Measurements from ENCODE around the gene ACSS2. TPM values are rescaled to one million over a fixed set of nuclear protein-coding genes. Genes with fewer than 3 reads are reported as not detected.

ACSS2 gene, protein sequence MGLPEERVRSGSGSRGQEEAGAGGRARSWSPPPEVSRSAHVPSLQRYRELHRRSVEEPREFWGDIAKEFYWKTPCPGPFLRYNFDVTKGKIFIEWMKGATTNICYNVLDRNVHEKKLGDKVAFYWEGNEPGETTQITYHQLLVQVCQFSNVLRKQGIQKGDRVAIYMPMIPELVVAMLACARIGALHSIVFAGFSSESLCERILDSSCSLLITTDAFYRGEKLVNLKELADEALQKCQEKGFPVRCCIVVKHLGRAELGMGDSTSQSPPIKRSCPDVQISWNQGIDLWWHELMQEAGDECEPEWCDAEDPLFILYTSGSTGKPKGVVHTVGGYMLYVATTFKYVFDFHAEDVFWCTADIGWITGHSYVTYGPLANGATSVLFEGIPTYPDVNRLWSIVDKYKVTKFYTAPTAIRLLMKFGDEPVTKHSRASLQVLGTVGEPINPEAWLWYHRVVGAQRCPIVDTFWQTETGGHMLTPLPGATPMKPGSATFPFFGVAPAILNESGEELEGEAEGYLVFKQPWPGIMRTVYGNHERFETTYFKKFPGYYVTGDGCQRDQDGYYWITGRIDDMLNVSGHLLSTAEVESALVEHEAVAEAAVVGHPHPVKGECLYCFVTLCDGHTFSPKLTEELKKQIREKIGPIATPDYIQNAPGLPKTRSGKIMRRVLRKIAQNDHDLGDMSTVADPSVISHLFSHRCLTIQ
- total RNA-seq, result 10 to 100 TPM; 14.2 to 14.3 TPM

DNA sequence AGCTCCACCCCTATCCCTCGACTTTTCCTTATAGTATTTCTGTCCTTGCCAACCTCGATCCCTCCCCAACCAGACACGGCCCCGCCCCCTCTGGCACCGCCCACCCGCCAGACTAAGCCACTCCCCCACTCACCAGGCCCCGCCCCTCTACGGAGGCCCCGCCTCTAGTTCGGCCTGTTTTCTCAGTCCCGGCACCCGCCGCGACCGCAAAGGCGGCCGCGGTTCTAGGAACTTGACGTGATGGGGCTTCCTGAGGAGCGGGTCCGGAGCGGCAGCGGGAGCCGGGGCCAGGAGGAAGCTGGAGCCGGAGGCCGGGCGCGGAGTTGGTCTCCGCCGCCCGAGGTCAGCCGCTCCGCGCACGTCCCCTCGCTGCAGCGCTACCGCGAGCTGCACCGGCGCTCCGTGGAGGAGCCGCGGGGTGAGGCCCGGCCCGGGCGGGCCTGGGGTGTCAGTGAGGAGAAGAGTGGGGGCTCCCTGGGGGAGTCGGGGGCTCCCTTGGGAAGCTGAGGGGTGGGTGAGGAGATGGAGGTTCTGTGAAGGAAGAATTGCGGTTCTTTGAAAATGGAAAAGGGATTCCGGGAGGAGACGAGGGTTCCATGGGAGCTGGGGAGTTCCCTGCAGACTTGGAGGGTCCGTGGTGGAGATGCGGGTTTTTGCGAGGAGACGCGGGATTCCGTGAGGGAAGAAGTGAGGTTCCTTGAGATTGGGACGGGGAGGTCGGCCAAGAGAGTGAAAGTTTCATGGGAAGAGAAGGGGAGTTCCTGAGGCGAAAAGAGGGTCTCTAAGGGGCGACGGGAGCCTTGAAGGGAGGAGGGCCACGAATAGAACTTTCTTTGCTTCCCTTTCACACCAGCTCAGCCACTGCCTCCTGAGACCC lies at the start of gene ACSS2:
ACSS2 (plus strand) TSS at position 207 of the 877 bp plus-strand sequence; CDS start at position 241, 34 bp downstream.
- ChIA-PET CTCF (interaction anchor here (1.0 to 6.4 kb wide), 7 partner anchors 9 to 219 kb away, joined by 3 to 94 read pairs (median 3); partner anchors contain the start of genes GSS and MYH7B), POLR2A (interaction anchor here (0.6 to 3.2 kb wide), 7 partner anchors 15 to 332 kb away, joined by 3 to 12 read pairs (median 4); partner anchors contain the start of genes EDEM2, GSS and MYH7B)
- H3K27ac Mint-ChIP-seq, result peak within 1 kb of the TSS; percentile 75
- ATAC-seq (peak; percentile 89), DNase-seq (no peak)
- peak within 1 kb of the TSS; percentile 68 for H3K4me3 Mint-ChIP-seq
- intact Hi-C loops (cut with micrococcal nuclease), result no loop called here
- H3K36me3 Mint-ChIP-seq (ENCODE audit: low read depth), result no peaks in the 10 kb centered on the region
- peaks cover 46% of the 10 kb centered on the region for H3K4me1 Mint-ChIP-seq (ENCODE audit: low read depth)
- no peaks in the 10 kb centered on the region for H3K9me3 Mint-ChIP-seq
- TF ChIP-seq, protein P1, sequence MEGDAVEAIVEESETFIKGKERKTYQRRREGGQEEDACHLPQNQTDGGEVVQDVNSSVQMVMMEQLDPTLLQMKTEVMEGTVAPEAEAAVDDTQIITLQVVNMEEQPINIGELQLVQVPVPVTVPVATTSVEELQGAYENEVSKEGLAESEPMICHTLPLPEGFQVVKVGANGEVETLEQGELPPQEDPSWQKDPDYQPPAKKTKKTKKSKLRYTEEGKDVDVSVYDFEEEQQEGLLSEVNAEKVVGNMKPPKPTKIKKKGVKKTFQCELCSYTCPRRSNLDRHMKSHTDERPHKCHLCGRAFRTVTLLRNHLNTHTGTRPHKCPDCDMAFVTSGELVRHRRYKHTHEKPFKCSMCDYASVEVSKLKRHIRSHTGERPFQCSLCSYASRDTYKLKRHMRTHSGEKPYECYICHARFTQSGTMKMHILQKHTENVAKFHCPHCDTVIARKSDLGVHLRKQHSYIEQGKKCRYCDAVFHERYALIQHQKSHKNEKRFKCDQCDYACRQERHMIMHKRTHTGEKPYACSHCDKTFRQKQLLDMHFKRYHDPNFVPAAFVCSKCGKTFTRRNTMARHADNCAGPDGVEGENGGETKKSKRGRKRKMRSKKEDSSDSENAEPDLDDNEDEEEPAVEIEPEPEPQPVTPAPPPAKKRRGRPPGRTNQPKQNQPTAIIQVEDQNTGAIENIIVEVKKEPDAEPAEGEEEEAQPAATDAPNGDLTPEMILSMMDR (IDR thresholded peaks at IDR 0.05), result no peak
- H3K27me3 Mint-ChIP-seq, result no peaks in the 10 kb centered on the region

DNA sequence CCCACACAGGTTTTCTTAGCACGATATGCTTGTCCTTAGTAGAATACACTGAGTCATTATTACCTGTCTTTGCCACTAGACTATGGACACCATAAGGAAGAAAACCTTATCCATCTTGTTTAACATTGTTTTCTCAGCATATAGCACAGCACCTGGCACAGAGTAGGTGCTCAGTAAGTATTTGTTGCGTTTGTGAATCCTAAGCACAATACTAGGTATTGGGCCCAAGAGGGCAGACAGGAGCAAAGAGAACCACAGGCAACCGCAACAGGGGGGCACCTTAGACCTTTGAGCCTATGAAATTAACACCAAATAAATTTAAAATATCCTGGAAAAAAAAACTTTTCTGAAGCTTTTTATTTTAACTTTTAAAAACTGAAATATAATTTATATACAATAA lies 47.2 kb upstream of the ACSS2 start:
- DNase-seq (no peak), ATAC-seq (no peak)
- H3K9me3 Mint-ChIP-seq, result no peaks in the 10 kb centered on the region
- H3K4me3 Mint-ChIP-seq, result no peak overlapping the region
- intact Hi-C loops (cut with micrococcal nuclease), result no loop called here
- H3K27ac Mint-ChIP-seq, result no peak overlapping the region
- H3K36me3 Mint-ChIP-seq (ENCODE audit: low read depth), result no peaks in the 10 kb centered on the region
- peaks cover 10% of the 10 kb centered on the region for H3K4me1 Mint-ChIP-seq (ENCODE audit: low read depth)
- TF ChIP-seq, protein P1 (IDR thresholded peaks at IDR 0.05), result no peak
- POLR2A ChIA-PET, result no interaction called here
- peaks cover 12% of the 10 kb centered on the region for H3K27me3 Mint-ChIP-seq
- CTCF ChIA-PET, result interaction anchor here (1.4 to 1.6 kb wide), 2 partner anchors 18 to 45 kb away, joined by 3 to 4 read pairs; no protein-coding TSS in a partner anchor

DNA sequence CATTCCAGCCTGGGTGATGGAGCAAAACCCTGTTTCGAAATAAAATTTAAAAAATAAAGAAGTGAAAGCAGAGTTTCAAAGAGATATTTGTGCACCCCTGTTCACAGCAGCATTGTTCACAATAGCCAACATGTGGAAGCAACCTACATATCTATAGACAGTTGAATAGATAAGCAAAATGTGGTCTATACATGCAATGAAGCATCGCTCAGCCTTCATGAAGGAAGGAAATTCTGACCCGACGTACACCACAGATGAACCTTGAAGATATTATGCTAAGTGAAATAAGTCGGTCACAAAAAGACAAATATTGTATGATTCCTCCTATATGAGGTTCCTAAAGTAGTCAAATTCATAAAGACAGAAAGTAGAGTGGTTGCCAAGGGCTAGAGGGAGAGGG lies 44.5 kb upstream of the ACSS2 start:
- no peak overlapping the region for H3K27ac Mint-ChIP-seq
- no peak overlapping the region for H3K4me3 Mint-ChIP-seq

DNA sequence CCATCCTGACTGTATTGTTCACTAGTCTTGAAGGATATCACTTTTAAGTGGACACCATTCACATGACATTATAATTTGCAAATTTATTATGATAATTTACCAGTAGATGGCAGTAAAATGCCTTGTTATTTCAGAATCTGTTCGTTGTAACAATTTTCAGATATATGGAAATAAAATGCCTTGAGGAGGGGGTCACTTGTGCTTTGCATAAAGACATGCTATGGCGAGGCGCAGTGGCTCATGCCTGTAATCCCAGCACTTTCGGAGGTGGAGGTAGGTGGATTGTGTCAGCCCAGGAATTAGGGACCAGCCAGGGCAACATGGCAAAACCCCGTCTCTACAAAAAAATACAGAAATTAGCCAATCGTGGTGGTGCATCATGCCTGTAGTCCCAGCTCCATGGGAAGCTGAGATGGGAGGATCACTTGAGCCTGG lies 41.9 kb upstream of the ACSS2 start:
- H3K4me1 Mint-ChIP-seq (ENCODE audit: low read depth), result no peaks in the 10 kb centered on the region
- no peak for DNase-seq

More for the DNA sequence above, 44.5 kb upstream of the ACSS2 start:
- DNase-seq, result no peak
- H3K9me3 Mint-ChIP-seq, result no peaks in the 10 kb centered on the region
- TF ChIP-seq, protein P1 (IDR thresholded peaks at IDR 0.05), result no peak
- no peak for ATAC-seq
- ChIA-PET POLR2A (no interaction called here), CTCF (interaction anchor here (0.8 to 1.4 kb wide), 2 partner anchors 62 to 437 kb away, joined by 3 read pairs; no protein-coding TSS in a partner anchor)
- H3K36me3 Mint-ChIP-seq (ENCODE audit: low read depth), result no peaks in the 10 kb centered on the region
- peaks cover 15% of the 10 kb centered on the region for H3K27me3 Mint-ChIP-seq
- H3K4me1 Mint-ChIP-seq (ENCODE audit: low read depth), result no peaks in the 10 kb centered on the region
- intact Hi-C loops (cut with micrococcal nuclease), result loop anchor here (5.0 to 10.0 kb wide), 2 partner anchors 125 to 373 kb away; partner anchors contain the start of genes GSS and MYH7B

More for the DNA sequence above, 41.9 kb upstream of the ACSS2 start:
- intact Hi-C loops (cut with micrococcal nuclease), result loop anchor here (5.0 to 10.0 kb wide), 2 partner anchors 123 to 370 kb away; partner anchors contain the start of genes GSS and MYH7B
- no peaks in the 10 kb centered on the region for H3K9me3 Mint-ChIP-seq
- POLR2A ChIA-PET, result interaction anchor here (0.7 kb wide), 1 partner anchor 41 kb away, joined by 3 read pairs; no protein-coding TSS in a partner anchor
- H3K27me3 Mint-ChIP-seq, result peaks cover 15% of the 10 kb centered on the region
- peak; percentile 37 for ATAC-seq
- H3K4me3 Mint-ChIP-seq, result no peak overlapping the region
- no peaks in the 10 kb centered on the region for H3K36me3 Mint-ChIP-seq (ENCODE audit: low read depth)
- no peak overlapping the region for H3K27ac Mint-ChIP-seq
- TF ChIP-seq, protein P1 (IDR thresholded peaks at IDR 0.05), result peak; percentile 59
- CTCF ChIA-PET, result interaction anchor here (0.7 to 1.8 kb wide), 6 partner anchors 9 to 261 kb away, joined by 3 to 5 read pairs (median 3); partner anchors contain the start of genes GSS, MYH7B and NCOA6
